Measurements from ENCODE around the gene LONP2.

Gene LONP2

GRCh38 chr16:48321317-48322036 lies 77.4 kb downstream of the LONP2 start:
- no peak for DNase-seq
- Mint-ChIP-seq H3K27me3 (no peaks in the 10 kb centered on the region), H3K27ac (no peak overlapping the region), H3K9me3 (peaks cover 0 to 2% of the 10 kb centered on the region in 2 donors), H3K4me1 (peaks cover 11 to 13% of the 10 kb centered on the region in 2 donors), H3K4me3 (no peak overlapping the region), H3K36me3 (peaks cover 16 to 35% of the 10 kb centered on the region in 2 donors)
- no peak for ATAC-seq (replicated peaks)

GRCh38 chr16:48323783-48324775 lies 80.0 kb downstream of the LONP2 start:
- Mint-ChIP-seq H3K27me3 (no peaks in the 10 kb centered on the region), H3K27ac (no peak overlapping the region), H3K9me3 (no peaks in the 10 kb centered on the region), H3K4me3 (no peak overlapping the region), H3K4me1 (peaks cover 1 to 4% of the 10 kb centered on the region in 2 donors), H3K36me3 (peaks cover 9 to 22% of the 10 kb centered on the region in 2 donors)
- DNase-seq (no peak), ATAC-seq (replicated peaks) (no peak)

- peaks cover 1 to 4% of the 10 kb centered on the region in 2 donors for H3K4me1 Mint-ChIP-seq
- DNase-seq (no peak), ATAC-seq (replicated peaks) (no peak)
- H3K27me3 Mint-ChIP-seq = no peaks in the 10 kb centered on the region
- peaks cover 12 to 23% of the 10 kb centered on the region in 2 donors for H3K36me3 Mint-ChIP-seq
- no peak overlapping the region for H3K4me3 Mint-ChIP-seq
- peak overlapping the region; percentile 20 for H3K27ac Mint-ChIP-seq
- no peaks in the 10 kb centered on the region for H3K9me3 Mint-ChIP-seq
These were observed 82.8 kb downstream of the LONP2 start for GRCh38 chr16:48326915-48327314.

GRCh38 chr16:48329138-48329537 lies 85.0 kb downstream of the LONP2 start:
- H3K9me3 Mint-ChIP-seq = no peaks in the 10 kb centered on the region
- no peak overlapping the region for H3K27ac Mint-ChIP-seq
- H3K4me1 Mint-ChIP-seq = peaks cover 1 to 4% of the 10 kb centered on the region in 2 donors
- no peaks in the 10 kb centered on the region for H3K27me3 Mint-ChIP-seq
- peaks cover 11 to 22% of the 10 kb centered on the region in 2 donors for H3K36me3 Mint-ChIP-seq
- ATAC-seq (replicated peaks) = no peak
- H3K4me3 Mint-ChIP-seq = no peak overlapping the region
- no peak for DNase-seq

- Mint-ChIP-seq H3K4me3 (no peak overlapping the region), H3K27me3 (no peaks in the 10 kb centered on the region), H3K36me3 (peaks cover 11 to 27% of the 10 kb centered on the region in 2 donors), H3K9me3 (no peaks in the 10 kb centered on the region), H3K27ac (no peak overlapping the region), H3K4me1 (peaks cover 1 to 4% of the 10 kb centered on the region in 2 donors)
- DNase-seq = no peak
- ATAC-seq (replicated peaks) = no peak
These were observed 86.2 kb downstream of the LONP2 start for GRCh38 chr16:48330189-48330840.

- Mint-ChIP-seq H3K27ac (no peak overlapping the region), H3K4me1 (peaks cover 1 to 4% of the 10 kb centered on the region in 2 donors)
These were observed 86.7 kb downstream of the LONP2 start for GRCh38 chr16:48330841-48331192.

GRCh38 chr16:48332978-48333377 lies 88.9 kb downstream of the LONP2 start:
- ATAC-seq (replicated peaks) = no peak
- H3K27ac Mint-ChIP-seq = no peak overlapping the region
- DNase-seq = no peak
- peaks cover 21 to 37% of the 10 kb centered on the region in 2 donors for H3K36me3 Mint-ChIP-seq
- H3K4me1 Mint-ChIP-seq = no peaks in the 10 kb centered on the region
- no peaks in the 10 kb centered on the region for H3K9me3 Mint-ChIP-seq
- no peaks in the 10 kb centered on the region for H3K27me3 Mint-ChIP-seq
- no peak overlapping the region for H3K4me3 Mint-ChIP-seq

More at GRCh38 chr16:48330841-48331192, 86.7 kb downstream of the LONP2 start:
- no peaks in the 10 kb centered on the region for H3K9me3 Mint-ChIP-seq
- no peaks in the 10 kb centered on the region for H3K27me3 Mint-ChIP-seq
- H3K4me3 Mint-ChIP-seq = no peak overlapping the region
- DNase-seq (no peak), ATAC-seq (replicated peaks) (no peak)
- H3K36me3 Mint-ChIP-seq = peaks cover 9 to 28% of the 10 kb centered on the region in 2 donors

GRCh38 chr16:48334325-48334724 lies 90.2 kb downstream of the LONP2 start:
- Mint-ChIP-seq H3K36me3 (peaks cover 28 to 47% of the 10 kb centered on the region in 2 donors), H3K4me1 (no peaks in the 10 kb centered on the region), H3K27ac (no peak overlapping the region), H3K9me3 (no peaks in the 10 kb centered on the region), H3K4me3 (no peak overlapping the region), H3K27me3 (no peaks in the 10 kb centered on the region)
- ATAC-seq (replicated peaks) = no peak
- no peak for DNase-seq

- DNase-seq = no peak
These were observed 91.9 kb downstream of the LONP2 start for GRCh38 chr16:48335961-48336360.

GRCh38 chr16:48340054-48340453 lies 96.0 kb downstream of the LONP2 start:
- H3K27me3 Mint-ChIP-seq = no peaks in the 10 kb centered on the region
- H3K36me3 Mint-ChIP-seq = peaks cover 39 to 50% of the 10 kb centered on the region in 2 donors
- no peak overlapping the region for H3K4me3 Mint-ChIP-seq
- H3K4me1 Mint-ChIP-seq = no peaks in the 10 kb centered on the region
- ATAC-seq (replicated peaks) = no peak
- no peaks in the 10 kb centered on the region for H3K9me3 Mint-ChIP-seq
- H3K27ac Mint-ChIP-seq = no peak overlapping the region
- DNase-seq = no peak

More at GRCh38 chr16:48335961-48336360, 91.9 kb downstream of the LONP2 start:
- Mint-ChIP-seq H3K9me3 (no peaks in the 10 kb centered on the region), H3K4me1 (no peaks in the 10 kb centered on the region), H3K27me3 (no peaks in the 10 kb centered on the region), H3K4me3 (no peak overlapping the region), H3K27ac (no peak overlapping the region), H3K36me3 (peaks cover 38 to 54% of the 10 kb centered on the region in 2 donors)
- no peak for ATAC-seq (replicated peaks)

GRCh38 chr16:48342591-48342990 lies 98.5 kb downstream of the LONP2 start:
- ATAC-seq (replicated peaks) = no peak

GRCh38 chr16:48347191-48347865 lies 103.2 kb downstream of the LONP2 start:
- no peak for DNase-seq
- no peak overlapping the region for H3K4me3 Mint-ChIP-seq
- H3K9me3 Mint-ChIP-seq = no peaks in the 10 kb centered on the region
- no peaks in the 10 kb centered on the region for H3K27me3 Mint-ChIP-seq
- H3K4me1 Mint-ChIP-seq = peaks cover 0 to 1% of the 10 kb centered on the region in 2 donors
- H3K27ac Mint-ChIP-seq = no peak overlapping the region
- ATAC-seq (replicated peaks) = no peak
- H3K36me3 Mint-ChIP-seq = peaks cover 21 to 36% of the 10 kb centered on the region in 2 donors

More at GRCh38 chr16:48342591-48342990, 98.5 kb downstream of the LONP2 start:
- H3K9me3 Mint-ChIP-seq = no peaks in the 10 kb centered on the region
- H3K4me3 Mint-ChIP-seq = no peak overlapping the region
- peak overlapping the region; percentile 14 for H3K27ac Mint-ChIP-seq
- H3K4me1 Mint-ChIP-seq = no peaks in the 10 kb centered on the region
- no peaks in the 10 kb centered on the region for H3K27me3 Mint-ChIP-seq
- H3K36me3 Mint-ChIP-seq = peaks cover 36% of the 10 kb centered on the region in 2 donors
- no peak for DNase-seq

GRCh38 chr16:48347980-48348379 lies 103.9 kb downstream of the LONP2 start:
- DNase-seq = no peak
- Mint-ChIP-seq H3K9me3 (no peaks in the 10 kb centered on the region), H3K36me3 (peaks cover 20 to 36% of the 10 kb centered on the region in 2 donors), H3K27me3 (no peaks in the 10 kb centered on the region), H3K4me1 (peaks cover 0 to 1% of the 10 kb centered on the region in 2 donors), H3K4me3 (no peak overlapping the region), H3K27ac (no peak overlapping the region)
- no peak for ATAC-seq (replicated peaks)

Data from stimulated activated naive B cell treated with anti-CD40 and anti-IgM and Interleukin-4, amounts not matched to agents 10 μg/mL and 1 μg/mL and 100 μg/mL, for 72 hours (primary cell).